Testis (tissue), 3 donors: ENCODE measurements around the gene EXOSC5. TPM values are rescaled to one million over a fixed set of nuclear protein-coding genes. Genes with fewer than 3 reads are reported as not detected.

Experiments used
- DNase-seq: peaks from one replicate; pipeline ENCODE4 v3.0.0-alpha.2; 2019
- H3K27ac ChIP-seq, 2 donors: fragments of 200-600 bp; sonication (generic); one replicate each; pipeline ENCODE4 v1.5.1; 2019
- H3K27me3 ChIP-seq: fragments of 200-600 bp; sonication (generic); one replicate; pipeline ENCODE4 v1.5.1; 2019
- H3K36me3 ChIP-seq: fragments of 200-600 bp; sonication (generic); one replicate; pipeline ENCODE4 v1.5.1; 2017; ENCODE audit warnings: low read depth; ENCODE audit errors: missing control alignments
- H3K4me1 ChIP-seq: fragments of 200-600 bp; sonication (generic); one replicate; pipeline ENCODE4 v1.5.1; 2019
- H3K4me3 ChIP-seq, 2 donors: fragments of 200-600 bp; sonication (generic); one replicate each; pipeline ENCODE4 v1.5.1; 2017 to 2019
- H3K9me3 ChIP-seq: fragments of 200-600 bp; sonication (generic); one replicate; pipeline ENCODE4 v1.5.1; 2017
- CTCF ChIP-seq, 3 experiments: fragments of 450-650 bp in 2 of 3; fragments of 200-600 bp in 1 of 3; sonication (generic) in 1 of 3; IDR thresholded peaks; one replicate each; pipeline ENCODE4 v1.5.1; 2016 to 2019; ENCODE audit warnings: antibody characterized with exemption in 3 of 3, mild to moderate bottlenecking in 2 of 3, moderate library complexity in 1 of 3
- POLR2A ChIP-seq: fragments of 450-650 bp; IDR thresholded peaks from one replicate; pipeline ENCODE4 v1.6.1; 2017; ENCODE audit warnings: antibody characterized with exemption, mild to moderate bottlenecking, moderate library complexity
- WGBS, 2 donors: methylation state at CpG; one replicate each; pipeline ENCODE4 v1.1.5; 2018; 5-methylcytosine and 5-hydroxymethylcytosine counted together
- intact Hi-C: fragments of 100-400 bp; cut with DNase I; formaldehyde crosslinking; loops from one replicate; pipeline ENCODE4 v1.15.1; 2023; ENCODE audit warnings: low total_unique reads
- polyA plus RNA-seq: library from polyadenylated mRNA; stranded (reverse); fragments of 350-450 nt; fragmentation: Illumina TruSeq; extraction: RNeasy Lipid Tissue Mini Kit (QIAGEN cat#74804); gene quantifications from one replicate; pipeline ENCODE4 v1.2.3, GENCODE V29; 2014; ENCODE audit warnings: low read depth, low replicate concordance; ENCODE audit not compliant: insufficient read depth
- total RNA-seq, 2 donors: library from RNA; depleted of rRNA; stranded (reverse); fragments of >200 nt; gene quantifications; one replicate each; pipeline ENCODE4 v1.2.3, GENCODE V29; 2016

EXOSC5 gene
- total and polyA plus RNA-seq, 3 donors from 2014 or later, result 19.1 to 28.0 (median 23.8) TPM

- peak; percentile 56 for DNase-seq
- H3K27ac ChIP-seq, result peak overlapping the region in 1 of 2 donors; percentile 45
- H3K9me3 ChIP-seq, result no peaks in the 10 kb centered on the region
- H3K27me3 ChIP-seq, result no peaks in the 10 kb centered on the region
- WGBS, 2 donors, result 43 to 81% methylated on average over 2 to 4 of the region's 4 CpGs
- no peaks in the 10 kb centered on the region for H3K36me3 ChIP-seq
- intact Hi-C loops, result no loop called here
- peaks cover 3% of the 10 kb centered on the region for H3K4me1 ChIP-seq
- H3K4me3 ChIP-seq, result no peak overlapping the region
- no peak for TF ChIP-seq POLR2A
- TF ChIP-seq CTCF (IDR thresholded peaks at IDR 0.05), result no peak
Observed at GRCh38 chr19:41407271-41407670, 10.1 kb upstream of the EXOSC5 start.

GRCh38 chr19:41405776-41406175, 8.6 kb upstream of the EXOSC5 start:
- 87 to 91% methylated on average over 5 to 6 of the region's 6 CpGs for WGBS, 2 donors
- DNase-seq, result no peak
- Histone ChIP-seq H3K9me3 (no peaks in the 10 kb centered on the region), H3K4me1 (peaks cover 3% of the 10 kb centered on the region), H3K4me3 (no peak overlapping the region), H3K27ac (no peak overlapping the region), H3K36me3 (no peaks in the 10 kb centered on the region), H3K27me3 (no peaks in the 10 kb centered on the region)
- TF ChIP-seq CTCF (IDR thresholded peaks at IDR 0.05), result no peak
- TF ChIP-seq POLR2A, result no peak
- intact Hi-C loops, result no loop called here

- 62 to 66% methylated on average over 11 to 12 of the region's 12 CpGs for WGBS, 2 donors
- H3K27me3 ChIP-seq, result no peaks in the 10 kb centered on the region
- no peak overlapping the region for H3K4me3 ChIP-seq
- intact Hi-C loops, result no loop called here
- peaks cover 10% of the 10 kb centered on the region for H3K4me1 ChIP-seq
- TF ChIP-seq CTCF (IDR thresholded peaks at IDR 0.05) (no peak), POLR2A (no peak)
- DNase-seq, result no peak
- H3K9me3 ChIP-seq, result no peaks in the 10 kb centered on the region
- no peaks in the 10 kb centered on the region for H3K36me3 ChIP-seq
- H3K27ac ChIP-seq, result no peak overlapping the region
Observed at GRCh38 chr19:41403181-41403970, 6.2 kb upstream of the EXOSC5 start.

- H3K4me1 ChIP-seq, result peaks cover 10% of the 10 kb centered on the region
- no peak overlapping the region for H3K4me3 ChIP-seq
- 56 to 82% methylated on average over 3 of the region's 3 CpGs for WGBS, 2 donors
- H3K36me3 ChIP-seq, result no peaks in the 10 kb centered on the region
- no peak for DNase-seq
- no peaks in the 10 kb centered on the region for H3K27me3 ChIP-seq
- H3K9me3 ChIP-seq, result no peaks in the 10 kb centered on the region
- no peak overlapping the region for H3K27ac ChIP-seq
- intact Hi-C loops, result no loop called here
- no peak for TF ChIP-seq CTCF (IDR thresholded peaks at IDR 0.05)
- no peak for TF ChIP-seq POLR2A
Observed at GRCh38 chr19:41402010-41402409, 4.9 kb upstream of the EXOSC5 start.

GRCh38 chr19:41401483-41401882, 4.3 kb upstream of the EXOSC5 start:
- H3K4me3 ChIP-seq, result no peak overlapping the region
- no peak overlapping the region for H3K27ac ChIP-seq
- peaks cover 13% of the 10 kb centered on the region for H3K4me1 ChIP-seq
- 73 to 78% methylated on average over 4 of the region's 4 CpGs for WGBS, 2 donors
- no peak for TF ChIP-seq CTCF (IDR thresholded peaks at IDR 0.05)
- no peak for TF ChIP-seq POLR2A
- intact Hi-C loops, result no loop called here
- no peak for DNase-seq
- H3K9me3 ChIP-seq, result no peaks in the 10 kb centered on the region
- no peaks in the 10 kb centered on the region for H3K36me3 ChIP-seq
- H3K27me3 ChIP-seq, result no peaks in the 10 kb centered on the region
